AG09309 (cell line): Measurements from ENCODE around the gene MAD1L1.

ENCODE experiments used
- DNase-seq: peaks from one replicate; pipeline ENCODE4 v3.0.0-alpha.2; 2010; ENCODE audit warnings: low read depth
- H3K4me3 ChIP-seq: 2 replicates; pipeline ENCODE4 v1.5.1; 2011; ENCODE audit warnings: mild to moderate bottlenecking, low read depth, low read length, moderate library complexity; ENCODE audit not compliant: control insufficient read depth
- CTCF ChIP-seq: IDR thresholded peaks from 2 replicates; pipeline ENCODE4 v1.5.1; 2011; ENCODE audit warnings: mild to moderate bottlenecking, low read depth, low read length, inconsistent platforms; ENCODE audit not compliant: insufficient read depth, control insufficient read depth; ENCODE audit errors: missing control alignments

Gene MAD1L1

GRCh38 chr7:1939434-1940401, 293.0 kb downstream of the MAD1L1 start:
- no peak for TF ChIP-seq CTCF
- no peak overlapping the region for H3K4me3 ChIP-seq
- DNase-seq: no peak

GRCh38 chr7:1938788-1939433, 293.8 kb downstream of the MAD1L1 start:
- no peak for DNase-seq
- TF ChIP-seq CTCF: no peak
- no peak overlapping the region for H3K4me3 ChIP-seq

GRCh38 chr7:1937252-1937605, 295.5 kb downstream of the MAD1L1 start:
- TF ChIP-seq CTCF: no peak
- H3K4me3 ChIP-seq: no peak overlapping the region
- no peak for DNase-seq

- no peak overlapping the region for H3K4me3 ChIP-seq
- TF ChIP-seq CTCF: no peak
- DNase-seq: no peak
These were observed 296.1 kb downstream of the MAD1L1 start for GRCh38 chr7:1936531-1937251.

GRCh38 chr7:1936006-1936310, 296.8 kb downstream of the MAD1L1 start:
- TF ChIP-seq CTCF: no peak
- no peak overlapping the region for H3K4me3 ChIP-seq
- no peak for DNase-seq

GRCh38 chr7:1935176-1936005, 297.4 kb downstream of the MAD1L1 start:
- no peak for TF ChIP-seq CTCF
- no peak overlapping the region for H3K4me3 ChIP-seq
- no peak for DNase-seq
